Muscle of leg (tissue), 16 donors: ENCODE data around the gene SETD9. TPM values are rescaled to one million over a fixed set of nuclear protein-coding genes. Genes with fewer than 3 reads are reported as not detected.

ENCODE experiments used
- DNase-seq: peaks from one replicate; pipeline ENCODE4 v3.0.0; 2013
- H3K27ac ChIP-seq: one replicate; pipeline ENCODE4 v1.5.1; 2013; ENCODE audit warnings: mild to moderate bottlenecking, low read length, control low read depth
- H3K27me3 ChIP-seq: one replicate; pipeline ENCODE4 v1.6.1; 2013; ENCODE audit warnings: low read length; ENCODE audit not compliant: control insufficient read depth, insufficient read depth
- H3K36me3 ChIP-seq: one replicate; pipeline ENCODE4 v1.6.1; 2013; ENCODE audit warnings: low read length; ENCODE audit not compliant: control insufficient read depth, insufficient read depth
- H3K4me1 ChIP-seq: one replicate; pipeline ENCODE4 v1.6.1; 2013; ENCODE audit warnings: low read length; ENCODE audit not compliant: control insufficient read depth, insufficient read depth
- H3K4me3 ChIP-seq: one replicate; pipeline ENCODE4 v1.5.1; 2013; ENCODE audit warnings: low read length, control low read depth
- H3K9me3 ChIP-seq: replicated peaks from 2 replicates; pipeline ENCODE4 v1.6.1; 2013; ENCODE audit warnings: low read depth, low read length; ENCODE audit not compliant: control insufficient read depth
- WGBS: methylation state at CpG from one replicate; pipeline ENCODE4 v1.1.5; 2013; ENCODE audit warnings: missing lambda C conversion rate; ENCODE audit not compliant: insufficient coverage; 5-methylcytosine and 5-hydroxymethylcytosine counted together
- long read RNA-seq, 11 donors: transcript quantifications; one replicate each; lab custom pipeline, GENCODE V29; 2026
- polyA plus RNA-seq, 8 donors: library from polyadenylated mRNA; unstranded; fragments of 120-200 nt; gene quantifications; one replicate each; pipeline versions ENCODE4 v1.2.1 to v1.2.3, GENCODE V29; 2013; ENCODE audit warnings: inconsistent platforms in 1 of 8, low replicate concordance in 1 of 8; ENCODE audit not compliant: insufficient read length in 8 of 8, insufficient read depth in 1 of 8
- total RNA-seq: library from RNA; stranded (reverse); fragments of 120-200 nt; gene quantifications from one replicate; pipeline ENCODE4 v1.2.4, GENCODE V29; 2013

The SETD9 gene, protein sequence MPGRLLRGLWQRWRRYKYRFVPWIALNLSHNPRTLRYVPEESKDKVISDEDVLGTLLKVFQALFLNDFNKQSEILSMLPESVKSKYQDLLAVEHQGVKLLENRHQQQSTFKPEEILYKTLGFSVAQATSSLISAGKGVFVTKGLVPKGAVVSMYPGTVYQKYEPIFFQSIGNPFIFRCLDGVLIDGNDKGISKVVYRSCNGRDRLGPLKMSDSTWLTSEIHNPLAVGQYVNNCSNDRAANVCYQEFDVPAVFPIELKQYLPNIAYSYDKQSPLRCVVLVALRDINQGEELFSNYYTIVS
- total RNA-seq, result 6.2 TPM
- 10 to 100 TPM in 3 of 8 donors, 1 to 10 TPM in 5; 6.4 to 12.4 (median 9.6) TPM for polyA plus RNA-seq
- long read RNA-seq, donor 1, partial matches to known transcripts, result 0 of 1 reads
- long read RNA-seq, donor 1, other reads (novel, unspliced or antisense), result 0 of 1 reads
- long read RNA-seq, donor 2, partial matches to known transcripts, result 0 of 1 reads
- long read RNA-seq, donor 2, other reads (novel, unspliced or antisense), result 0 of 1 reads
- long read RNA-seq, donor 3, partial matches to known transcripts, result 0 of 6 reads
- long read RNA-seq, donor 3, other reads (novel, unspliced or antisense), result 0 of 6 reads
- long read RNA-seq, donor 4, partial matches to known transcripts, result 0 of 3 reads
- long read RNA-seq, donor 4, other reads (novel, unspliced or antisense), result 0 of 3 reads
- long read RNA-seq, donor 5, transcript SETD9-201 (6 exons, 1,619 nt), result major isoform, 6 of 15 reads
- long read RNA-seq, donor 5, partial matches to known transcripts, result 6 of 15 reads
- long read RNA-seq, donor 5, other reads (novel, unspliced or antisense), result 0 of 15 reads
- long read RNA-seq, donor 6, partial matches to known transcripts, result 7 of 13 reads
- long read RNA-seq, donor 6, other reads (novel, unspliced or antisense), result 0 of 13 reads
- long read RNA-seq, donor 7, partial matches to known transcripts, result 9 of 13 reads
- long read RNA-seq, donor 7, other reads (novel, unspliced or antisense), result 0 of 13 reads
- long read RNA-seq, donor 8, partial matches to known transcripts, result 0 of 1 reads
- long read RNA-seq, donor 8, other reads (novel, unspliced or antisense), result 0 of 1 reads
- long read RNA-seq, donor 9, partial matches to known transcripts, result 0 of 1 reads
- long read RNA-seq, donor 9, other reads (novel, unspliced or antisense), result 0 of 1 reads
- long read RNA-seq, donor 10, partial matches to known transcripts, result 12 of 13 reads
- long read RNA-seq, donor 10, other reads (novel, unspliced or antisense), result 0 of 13 reads
- long read RNA-seq, donor 11, partial matches to known transcripts, result 0 of 2 reads
- long read RNA-seq, donor 11, other reads (novel, unspliced or antisense), result 0 of 2 reads

DNA sequence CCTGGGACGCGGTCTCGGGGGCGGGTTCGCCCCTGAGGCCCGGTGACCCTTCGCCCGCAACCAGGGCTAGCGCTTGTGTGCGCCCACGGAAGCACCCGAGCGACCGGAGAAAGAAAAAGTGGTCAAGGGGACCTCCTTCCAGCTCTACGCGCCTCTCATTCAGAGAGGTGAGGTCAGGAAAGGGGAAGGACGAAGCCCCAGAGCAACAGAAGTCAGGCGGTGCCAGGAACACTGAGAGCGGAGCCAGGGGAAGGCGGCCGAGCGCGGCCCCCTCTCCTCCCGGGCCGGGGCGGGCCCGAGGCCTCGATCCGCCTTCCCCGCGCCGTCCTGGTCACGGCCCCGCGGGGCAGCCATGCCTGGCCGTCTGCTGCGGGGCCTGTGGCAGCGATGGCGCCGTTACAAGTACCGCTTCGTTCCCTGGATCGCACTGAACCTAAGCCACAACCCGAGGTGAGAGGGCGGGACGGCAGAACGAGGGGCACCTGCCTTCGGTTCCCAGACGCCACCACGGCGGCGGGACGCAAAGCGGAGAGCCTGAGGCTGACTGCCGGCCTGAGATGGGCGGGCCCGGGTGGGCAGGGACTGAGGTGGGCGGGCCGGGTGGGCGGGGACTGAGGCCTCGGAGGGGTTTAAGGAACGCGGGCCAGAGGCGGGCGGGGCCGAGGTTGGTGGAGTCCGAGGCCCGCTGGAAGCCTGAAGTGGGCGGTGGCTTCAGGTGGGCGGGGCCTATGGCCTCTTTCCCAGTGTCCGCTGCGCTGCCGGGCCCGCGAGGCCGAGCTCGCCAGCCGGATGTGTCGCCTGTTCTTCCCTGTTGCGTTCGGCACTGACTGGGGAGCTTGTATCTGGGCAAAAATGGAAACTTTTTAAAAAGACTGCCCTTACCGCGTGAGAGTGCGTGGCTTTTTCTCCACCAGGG is at the start of gene SETD9:
TSS of gene SETD9 (plus strand) at position 303 of the 916 bp plus-strand sequence. CDS start at position 353, 50 bp downstream.
- Histone ChIP-seq H3K4me3 (peak within 1 kb of the TSS; percentile 62), H3K27me3 (no peaks in the 10 kb centered on the region), H3K9me3 (no peaks in the 10 kb centered on the region), H3K27ac (peak within 1 kb of the TSS; percentile 96), H3K36me3 (no peaks in the 10 kb centered on the region), H3K4me1 (peaks cover 2% of the 10 kb centered on the region)
- peak; percentile 99 for DNase-seq
- WGBS, result under 1% methylated on average over 80 of the region's 84 CpGs

DNA sequence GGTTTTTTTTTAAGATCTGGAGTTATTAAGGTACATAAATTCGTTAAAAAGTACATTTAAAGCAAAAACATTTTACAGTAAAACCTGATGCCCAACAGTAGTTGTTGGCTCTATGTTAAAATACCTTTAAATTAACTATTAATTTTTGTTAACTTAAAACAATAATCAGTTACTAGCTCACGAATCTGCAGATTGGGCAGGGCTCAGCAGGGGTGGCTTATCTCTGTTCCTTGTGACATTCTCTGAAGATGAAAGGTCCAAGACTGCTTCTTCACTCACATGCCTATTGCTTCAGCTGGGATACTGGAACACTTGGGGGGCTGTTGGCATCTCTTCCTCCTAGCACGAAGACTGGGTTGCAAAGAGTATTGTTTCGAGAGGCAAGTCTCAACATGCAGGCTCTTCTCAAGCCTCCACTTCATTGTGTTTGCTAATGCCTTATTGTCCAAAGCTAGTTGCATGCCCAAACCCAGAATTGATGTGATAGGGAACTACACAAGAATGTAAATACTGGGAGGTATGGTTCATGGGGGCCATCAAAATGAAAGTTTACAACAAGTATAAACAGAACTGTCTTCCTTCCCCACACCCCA is 47.4 kb upstream of the SETD9 start:
- H3K27ac ChIP-seq, result no peak overlapping the region
- H3K36me3 ChIP-seq, result peaks cover 13% of the 10 kb centered on the region
- H3K9me3 ChIP-seq, result no peaks in the 10 kb centered on the region
- H3K4me1 ChIP-seq, result no peaks in the 10 kb centered on the region
- DNase-seq, result no peak
- WGBS, result 90% methylated on average over 2 of the region's 4 CpGs
- H3K4me3 ChIP-seq, result no peak overlapping the region
- H3K27me3 ChIP-seq, result no peaks in the 10 kb centered on the region

DNA sequence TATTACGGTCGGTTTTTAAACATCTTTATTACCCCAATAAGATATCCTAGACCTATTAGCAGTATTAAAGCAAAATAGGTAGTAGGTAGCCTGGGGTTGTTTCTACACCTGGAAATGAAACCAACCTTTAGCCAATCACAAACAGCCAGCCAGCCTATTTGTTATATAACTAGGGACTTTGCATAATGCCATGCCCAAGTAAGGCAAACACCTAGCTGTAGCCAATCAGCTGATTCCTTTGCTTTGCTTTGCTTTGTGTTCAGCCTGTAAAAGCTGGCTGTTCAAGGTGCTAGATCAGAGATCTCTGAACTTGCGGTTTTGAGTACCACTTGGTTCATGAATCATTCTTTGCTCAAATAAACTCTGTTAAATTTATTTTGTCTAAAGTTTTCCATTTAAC is 46.5 kb upstream of the SETD9 start:
- no peak for DNase-seq
- no CpG with 5 or more reads among the region's 3 CpGs for WGBS
- Histone ChIP-seq H3K36me3 (peaks cover 13% of the 10 kb centered on the region), H3K4me1 (no peaks in the 10 kb centered on the region), H3K27ac (no peak overlapping the region), H3K27me3 (no peaks in the 10 kb centered on the region), H3K9me3 (no peaks in the 10 kb centered on the region), H3K4me3 (no peak overlapping the region)

DNA sequence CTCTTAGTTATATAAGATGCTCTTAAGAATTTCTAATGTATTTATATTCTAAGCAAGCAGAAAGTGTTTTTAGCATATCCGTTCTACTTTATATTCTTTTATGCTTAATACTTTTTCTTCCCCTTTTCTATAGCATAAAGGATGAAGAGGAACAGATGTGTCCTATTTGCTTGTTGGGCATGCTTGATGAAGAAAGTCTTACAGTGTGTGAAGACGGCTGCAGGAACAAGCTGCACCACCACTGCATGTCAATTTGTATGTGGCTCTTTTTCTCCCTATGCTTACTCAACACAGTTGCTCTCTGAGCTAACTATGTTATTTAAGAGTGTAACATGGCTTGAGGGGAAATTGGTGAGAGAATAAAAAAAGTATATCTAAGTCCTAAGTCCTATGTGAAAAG is 37.6 kb upstream of the SETD9 start:
- H3K9me3 ChIP-seq, result no peaks in the 10 kb centered on the region
- no peak for DNase-seq
- H3K4me3 ChIP-seq, result no peak overlapping the region
- no peaks in the 10 kb centered on the region for H3K4me1 ChIP-seq
- H3K36me3 ChIP-seq, result peaks cover 18% of the 10 kb centered on the region
- no peak overlapping the region for H3K27ac ChIP-seq
- no CpG with 5 or more reads among the region's 2 CpGs for WGBS
- H3K27me3 ChIP-seq, result no peaks in the 10 kb centered on the region

DNA sequence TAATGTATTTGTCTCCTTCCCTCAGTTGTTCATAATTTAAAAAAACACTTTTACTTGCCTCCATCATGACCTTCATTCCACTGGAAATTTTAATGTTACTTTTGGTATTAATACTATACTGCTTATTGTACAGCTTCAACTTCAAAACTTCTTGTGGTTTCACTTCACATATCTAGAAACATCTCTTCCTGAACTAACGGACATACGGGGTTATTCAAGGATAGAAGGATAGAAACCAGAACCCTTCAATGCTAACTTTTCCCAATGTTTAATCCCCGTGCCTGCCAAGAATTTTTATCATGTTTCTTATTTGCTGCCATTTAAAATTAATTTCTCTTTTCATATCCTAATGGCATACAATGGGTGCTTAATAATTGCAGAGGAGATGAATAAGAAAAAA is 36.3 kb upstream of the SETD9 start:
- Histone ChIP-seq H3K27me3 (no peaks in the 10 kb centered on the region), H3K4me1 (no peaks in the 10 kb centered on the region), H3K9me3 (no peaks in the 10 kb centered on the region), H3K27ac (no peak overlapping the region), H3K36me3 (peaks cover 21% of the 10 kb centered on the region), H3K4me3 (no peak overlapping the region)
- no peak for DNase-seq
- no CpG with 5 or more reads among the region's 3 CpGs for WGBS

DNA sequence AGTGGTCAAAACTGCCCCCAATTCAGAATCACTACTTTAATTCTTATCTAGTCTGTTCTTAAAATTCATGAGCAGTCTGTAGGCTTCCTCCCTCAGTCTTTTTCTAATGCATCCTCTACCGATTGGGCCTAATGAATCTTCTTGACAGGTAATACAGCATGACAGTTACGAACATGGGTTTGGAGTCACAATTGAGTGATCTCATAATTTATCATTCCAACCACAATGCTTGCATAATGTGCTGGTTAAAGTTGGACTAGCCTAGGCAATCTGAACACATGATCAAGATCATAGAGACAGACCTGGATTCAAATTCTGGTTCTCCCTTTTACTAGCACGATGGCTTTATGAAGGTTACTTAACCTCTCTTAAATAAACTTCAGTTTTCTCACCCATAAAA is 33.1 kb upstream of the SETD9 start:
- DNase-seq, result no peak
- Histone ChIP-seq H3K27me3 (no peaks in the 10 kb centered on the region), H3K4me1 (no peaks in the 10 kb centered on the region), H3K4me3 (no peak overlapping the region), H3K36me3 (peaks cover 22% of the 10 kb centered on the region), H3K27ac (no peak overlapping the region), H3K9me3 (no peaks in the 10 kb centered on the region)
- 67% methylated on average over 1 of the region's 3 CpGs for WGBS

DNA sequence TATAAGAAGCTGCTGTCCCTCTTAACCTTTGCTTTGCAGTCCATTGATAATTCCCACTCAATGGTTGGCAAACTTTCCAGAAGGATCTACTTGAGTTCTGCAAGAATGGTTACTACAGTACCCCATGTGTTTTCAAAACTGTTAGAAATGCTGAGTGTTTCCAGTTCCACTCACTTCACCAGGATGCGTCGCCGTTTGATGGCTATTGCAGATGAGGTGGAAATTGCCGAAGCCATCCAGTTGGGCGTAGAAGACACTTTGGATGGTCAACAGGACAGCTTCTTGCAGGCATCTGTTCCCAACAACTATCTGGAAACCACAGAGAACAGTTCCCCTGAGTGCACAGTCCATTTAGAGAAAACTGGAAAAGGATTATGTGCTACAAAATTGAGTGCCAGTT is 27.8 kb upstream of the SETD9 start:
- H3K27me3 ChIP-seq, result no peaks in the 10 kb centered on the region
- no peaks in the 10 kb centered on the region for H3K4me1 ChIP-seq
- no peak overlapping the region for H3K4me3 ChIP-seq
- no peak overlapping the region for H3K27ac ChIP-seq
- DNase-seq, result no peak
- no peaks in the 10 kb centered on the region for H3K9me3 ChIP-seq
- peaks cover 44% of the 10 kb centered on the region for H3K36me3 ChIP-seq
- no CpG with 5 or more reads among the region's 5 CpGs for WGBS

DNA sequence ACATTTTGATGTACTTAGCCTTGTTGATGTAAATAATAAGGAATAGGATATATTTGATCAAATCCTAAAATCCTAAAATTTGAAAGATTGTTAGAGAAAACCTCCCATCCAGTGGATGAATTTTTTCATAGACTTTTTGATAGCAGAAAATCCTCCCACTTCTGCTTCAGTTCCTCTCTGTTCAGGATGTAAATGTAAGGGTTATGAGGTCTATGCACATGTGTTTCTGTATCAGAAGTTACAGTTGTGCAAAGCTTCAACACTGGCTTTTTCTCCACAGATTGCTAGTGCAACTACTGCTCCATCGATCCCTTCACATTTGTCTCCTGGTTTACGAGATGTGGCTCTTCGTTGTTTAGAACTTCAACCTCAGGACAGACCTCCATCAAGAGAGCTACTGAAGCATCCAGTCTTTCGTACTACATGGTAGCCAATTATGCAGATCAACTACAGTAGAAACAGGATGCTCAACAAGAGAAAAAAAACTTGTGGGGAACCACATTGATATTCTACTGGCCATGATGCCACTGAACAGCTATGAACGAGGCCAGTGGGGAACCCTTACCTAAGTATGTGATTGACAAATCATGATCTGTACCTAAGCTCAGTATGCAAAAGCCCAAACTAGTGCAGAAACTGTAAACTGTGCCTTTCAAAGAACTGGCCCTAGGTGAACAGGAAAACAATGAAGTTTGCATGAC is 16.0 kb upstream of the SETD9 start:
- Histone ChIP-seq H3K4me1 (no peaks in the 10 kb centered on the region), H3K4me3 (no peak overlapping the region), H3K27me3 (no peaks in the 10 kb centered on the region), H3K27ac (no peak overlapping the region), H3K36me3 (peaks cover 11% of the 10 kb centered on the region), H3K9me3 (no peaks in the 10 kb centered on the region)
- 89% methylated on average over 4 of the region's 5 CpGs for WGBS
- DNase-seq, result no peak
